Body of pancreas (tissue), 4 donors: Measurements from ENCODE around the gene ZNF839.

ENCODE experiments used
- CTCF ChIP-seq, 7 experiments: fragments of 450-650 bp in 4 of 7; fragments of 200-600 bp in 3 of 7; sonication (generic) in 3 of 7; IDR thresholded peaks; one replicate each; pipeline ENCODE4 v1.5.1; 2016 to 2019; ENCODE audit warnings: antibody characterized with exemption in 7 of 7
- POLR2A ChIP-seq, 3 donors: fragments of 450-650 bp; IDR thresholded peaks; one replicate each; pipeline ENCODE4 v1.6.1; 2016; ENCODE audit warnings: antibody characterized with exemption in 3 of 3, mild to moderate bottlenecking in 2 of 3

- no peak for TF ChIP-seq CTCF (IDR thresholded peaks at IDR 0.05)
- TF ChIP-seq POLR2A (IDR thresholded peaks at IDR 0.05) = no peak
These were observed 39.7 kb upstream of the ZNF839 start for GRCh38 chr14:102279688-102280348.
